ENCODE data around the gene EFNA4. TPM values are rescaled to one million over a fixed set of nuclear protein-coding genes. Genes with fewer than 3 reads are reported as not detected.

Gene EFNA4
- total and polyA plus RNA-seq, 2 of the 8 experiments (the other 6 are each of a cell fraction or from before 2014, with no cell fraction given), result 21.9 to 23.9 TPM

GRCh38 chr1:155033524-155033923, 30.0 kb upstream of the EFNA4 start, which contains the start of the genes DCST1 and DCST2:
DCST1 (plus strand) TSS chr1:155033824; CDS start chr1:155034037, 213 bp downstream.
DCST2 (minus strand) TSS chr1:155033781; CDS start chr1:155033701, 80 bp downstream.
- CTCF ChIA-PET (ENCODE audit: partially characterized antibody), result interaction anchor here (0.9 to 9.5 kb wide), 6 partner anchors 11 to 27 kb away, joined by 3 to 76 read pairs (median 14); partner anchors contain the start of gene ADAM15
- no peaks in the 10 kb centered on the region for H4K20me1 ChIP-seq (replicated peaks in 1 of 2; ENCODE audit: control insufficient read depth in 1 of 2, insufficient read depth in 2 of 2, low read length in 2 of 2)
- no peaks in the 10 kb centered on the region for H3K79me1 ChIP-seq (ENCODE audit: low read depth, low read length)
- H3K56ac ChIP-seq (replicated peaks; ENCODE audit: insufficient read length, low read depth, low read length), result no peak within 1 kb of the TSS
- H2BK15ac ChIP-seq (ENCODE audit: low read length), result no peak within 1 kb of the TSS
- no peak within 1 kb of the TSS for H3K4ac ChIP-seq (replicated peaks; ENCODE audit: insufficient read length, low read depth, low read length)
- FAIRE-seq, result no peak
- H4K5ac ChIP-seq (ENCODE audit: insufficient read length, low read depth, low read length), result no peak within 1 kb of the TSS
- no peaks in the 10 kb centered on the region for H3K9me3 ChIP-seq (ENCODE audit: insufficient read depth in 2 of 2, low read depth in 1 of 2, low read length in 1 of 2)
- no peak within 1 kb of the TSS for H3K14ac ChIP-seq (ENCODE audit: insufficient read length)
- H3K4me3 ChIP-seq (ENCODE audit: extremely low read depth in 1 of 4, insufficient read depth in 2 of 4, low read depth in 3 of 4, low read length in 4 of 4), result no peak within 1 kb of the TSS
- H2AFZ ChIP-seq (ENCODE audit: low read length), result no peak within 1 kb of the TSS
- no peak within 1 kb of the TSS for H3K9ac ChIP-seq (replicated peaks in 1 of 4; ENCODE audit: extremely low read depth in 1 of 4, low read depth in 3 of 4, low read length in 3 of 4)
- no peaks in the 10 kb centered on the region; a peak in 1 of 7 replicates for H3K4me1 ChIP-seq (replicated peaks in 1 of 4; ENCODE audit: control insufficient read depth in 3 of 4, insufficient read depth in 4 of 4, low read length in 3 of 4)
- no peak within 1 kb of the TSS for H2AK5ac ChIP-seq (ENCODE audit: low read depth, low read length)
- H3K27me3 ChIP-seq (replicated peaks in 1 of 4; ENCODE audit: control insufficient read depth in 3 of 4, extremely low read depth in 1 of 4, insufficient read depth in 3 of 4, low read length in 3 of 4), result peaks cover 0 to 2% (median 0%) of the 10 kb centered on the region in 4 experiments; a peak in 2 of 7 replicates
- no peak within 1 kb of the TSS for H2BK120ac ChIP-seq (replicated peaks; ENCODE audit: low read depth, low read length)
- no peak within 1 kb of the TSS for H3K4me2 ChIP-seq (ENCODE audit: insufficient read depth in 1 of 2, low read depth in 2 of 2, low read length in 2 of 2)
- H2BK12ac ChIP-seq (ENCODE audit: low read depth, low read length), result no peak within 1 kb of the TSS
- H2BK5ac ChIP-seq (ENCODE audit: low read depth, low read length), result no peak within 1 kb of the TSS
- WGBS, 2 experiments (ENCODE audit: extremely low coverage in 1 of 2, insufficient coverage in 1 of 2, insufficient read length in 1 of 2, insufficient replicate concordance in 2 of 2, low coverage in 1 of 2, low lambda C conversion rate in 2 of 2, missing lambda C conversion rate in 1 of 2), result 93% methylated on average over 9 of the region's 9 CpGs; no CpG with 5 or more reads in 1 of the 2 experiments
- H3K36me3 ChIP-seq (ENCODE audit: control insufficient read depth in 2 of 4, insufficient read depth in 4 of 4, low read length in 3 of 4), result no peaks in the 10 kb centered on the region
- no peak within 1 kb of the TSS for H3K23ac ChIP-seq (ENCODE audit: insufficient read length)
- H3K27ac ChIP-seq (ENCODE audit: low read depth, low read length), result no peak within 1 kb of the TSS
- H3K79me2 ChIP-seq (ENCODE audit: control insufficient read depth in 1 of 2, insufficient read depth in 2 of 2, low read length in 2 of 2), result no peaks in the 10 kb centered on the region
- peak within 1 kb of the TSS; percentile 35 for H4K8ac ChIP-seq (ENCODE audit: extremely low read depth, insufficient read depth, low read length)
- H4K91ac ChIP-seq (replicated peaks; ENCODE audit: insufficient read length, low read length), result no peak within 1 kb of the TSS
- H3K18ac ChIP-seq (ENCODE audit: extremely low read depth, low read length), result no peak within 1 kb of the TSS
- H2BK20ac ChIP-seq (ENCODE audit: low read length), result no peak within 1 kb of the TSS
- POLR2A ChIA-PET (ENCODE audit: partially characterized antibody), result interaction anchor here (0.7 to 8.8 kb wide), 4 partner anchors 9 to 97 kb away, joined by 3 to 60 read pairs (median 5); partner anchors contain the start of gene PMVK
- DNase-seq (ENCODE audit: low read depth in 1 of 2, low spot score in 2 of 2), result no peak
- H3K23me2 ChIP-seq (ENCODE audit: low read depth, low read length), result no peaks in the 10 kb centered on the region
- TF ChIP-seq SIN3A (conservative IDR thresholded peaks at IDR 0.05 in 1 of 2, IDR thresholded peaks at IDR 0.05 in 1 of 2; ENCODE audit: low read depth in 1 of 2, low read length in 2 of 2), result no peak
- TF ChIP-seq, protein P1, sequence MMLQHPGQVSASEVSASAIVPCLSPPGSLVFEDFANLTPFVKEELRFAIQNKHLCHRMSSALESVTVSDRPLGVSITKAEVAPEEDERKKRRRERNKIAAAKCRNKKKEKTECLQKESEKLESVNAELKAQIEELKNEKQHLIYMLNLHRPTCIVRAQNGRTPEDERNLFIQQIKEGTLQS (IDR thresholded peaks at IDR 0.05; ENCODE audit: insufficient read depth, low read depth, low read length), result no peak
- TF ChIP-seq TAF7 (optimal IDR thresholded peaks at IDR 0.05; ENCODE audit: borderline replicate concordance, low read depth, low read length), result no peak
- TF ChIP-seq JUND (IDR thresholded peaks at IDR 0.05; ENCODE audit: low read length), result no peak
- TF ChIP-seq E2F6 (IDR thresholded peaks at IDR 0.05), result no peak
- no peak for TF ChIP-seq MAFK (IDR thresholded peaks at IDR 0.05; ENCODE audit: low read depth, low read length)
- TF ChIP-seq SP4 (IDR thresholded peaks at IDR 0.05; ENCODE audit: low read length), result no peak
- no peak for TF ChIP-seq TBP (IDR thresholded peaks at IDR 0.05; ENCODE audit: low read depth, low read length)
- no peak for TF ChIP-seq TAF1 (IDR thresholded peaks at IDR 0.05; ENCODE audit: low read depth, low read length)
- TF ChIP-seq ASH2L (IDR thresholded peaks at IDR 0.05; ENCODE audit: low read length), result no peak
- no peak for TF ChIP-seq KDM5A (IDR thresholded peaks at IDR 0.05; ENCODE audit: low read length)

All from H1 (cell line).